GM19238 (cell line): ENCODE measurements around the gene MFAP5.
"Not testable (repeated sequence)": the region's sequence is repeated elsewhere in the genome, so short reads cannot be mapped to it uniquely, and the experiment has no call there.

Experiments used
- DNase-seq: peaks from one replicate; pipeline ENCODE4 v3.0.0; 2011; ENCODE audit warnings: low spot score; ENCODE audit not compliant: insufficient read length

The MFAP5 gene

GRCh38 chr12:8675591-8676036 is 13.0 kb upstream of the MFAP5 start:
- no peak for DNase-seq

GRCh38 chr12:8672381-8672780 is 9.8 kb upstream of the MFAP5 start:
- DNase-seq = no peak

DNA sequence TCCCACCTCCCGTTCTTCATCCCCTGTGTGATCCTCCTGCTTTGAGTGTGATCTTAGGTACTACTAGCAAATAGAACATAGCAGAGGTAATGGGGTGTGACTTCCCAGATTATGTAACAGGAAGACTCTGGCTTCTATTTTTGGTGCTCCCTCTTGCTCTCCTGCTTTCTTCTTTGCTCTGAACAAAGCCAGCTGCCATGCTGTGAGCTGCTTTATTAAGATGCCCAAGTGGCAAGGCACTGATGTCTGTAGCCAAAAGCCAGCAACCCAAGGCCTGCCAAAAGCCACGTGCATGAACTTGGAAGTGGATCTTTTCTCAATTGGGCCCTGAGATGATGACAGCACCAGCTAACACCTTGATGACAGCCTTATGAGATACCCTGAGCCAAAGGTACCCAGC is 5.8 kb upstream of the MFAP5 start:
- no peak for DNase-seq

DNA sequence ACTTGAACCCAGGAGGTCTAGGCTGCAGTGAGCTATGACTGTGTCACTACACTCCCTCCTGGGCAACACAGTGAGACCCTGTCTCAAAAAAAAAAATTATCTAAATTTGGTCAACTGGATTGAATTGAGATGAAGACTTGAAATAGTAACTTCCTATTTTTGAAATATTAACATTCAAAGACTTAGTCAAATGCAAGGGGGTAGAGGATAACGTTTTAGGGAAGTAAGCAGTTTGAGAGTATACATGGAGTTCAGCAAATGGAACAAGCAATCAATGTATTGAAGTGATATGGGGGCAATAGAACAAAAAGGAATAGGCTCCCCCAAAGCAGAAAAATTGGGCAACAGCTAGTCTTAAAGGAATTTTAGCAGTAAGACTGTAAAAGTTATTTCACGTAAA is 4.6 kb upstream of the MFAP5 start:
- DNase-seq = no peak

GRCh38 chr12:8665759-8666158 is 3.1 kb upstream of the MFAP5 start:
- DNase-seq = no peak

- DNase-seq = no peak
Observed at GRCh38 chr12:8664228-8664913, 1.7 kb upstream of the MFAP5 start.

DNA sequence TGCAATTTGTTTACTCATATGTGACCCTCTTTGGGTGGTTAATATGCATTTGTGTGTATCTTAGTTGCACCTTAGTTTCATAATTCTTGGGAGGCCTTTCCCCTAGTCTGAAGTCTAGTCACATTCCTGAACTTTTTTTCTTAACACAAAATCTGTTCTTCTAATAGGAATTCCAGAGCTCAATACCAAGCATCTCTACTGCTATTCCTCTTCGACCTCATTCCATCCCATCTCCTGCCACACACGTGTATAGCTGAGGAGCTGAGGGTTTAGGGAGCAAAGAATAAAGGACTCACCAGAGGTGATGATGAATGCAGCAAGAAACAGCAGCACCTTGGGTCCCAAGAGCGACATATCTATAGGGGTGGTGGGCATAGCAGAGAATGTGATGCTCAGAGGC is 875 bp downstream of the MFAP5 start:
- no peak for DNase-seq

- DNase-seq = no peak
Observed at GRCh38 chr12:8661016-8661415, 1.6 kb downstream of the MFAP5 start.

DNA sequence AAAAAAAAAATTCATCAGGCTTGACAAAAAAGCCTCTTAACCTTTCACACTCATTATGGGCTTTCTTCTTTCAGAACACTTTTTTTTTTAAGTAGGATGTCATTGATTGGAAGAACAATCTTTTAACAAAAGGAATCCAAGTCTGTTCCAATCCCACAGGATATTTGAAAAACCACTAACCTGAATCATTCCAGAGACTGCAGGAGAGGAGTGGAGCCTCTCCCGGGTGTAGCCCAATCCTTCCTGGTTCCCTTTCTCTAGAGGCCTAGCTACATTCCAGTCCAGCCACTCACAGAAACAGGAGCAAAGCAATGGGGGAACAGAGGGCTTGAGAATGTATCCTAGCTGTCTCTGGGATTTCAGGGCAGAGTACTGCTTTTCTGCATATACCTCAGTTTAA is 4.3 kb downstream of the MFAP5 start:
- no peak for DNase-seq

GRCh38 chr12:8655421-8655820 is 7.2 kb downstream of the MFAP5 start:
- DNase-seq = no peak

- DNase-seq = peak; percentile 60
Observed at GRCh38 chr12:8648576-8649205, 13.9 kb downstream of the MFAP5 start.

- no peak for DNase-seq
Observed at GRCh38 chr12:8647968-8648367, 14.7 kb downstream of the MFAP5 start.

DNA sequence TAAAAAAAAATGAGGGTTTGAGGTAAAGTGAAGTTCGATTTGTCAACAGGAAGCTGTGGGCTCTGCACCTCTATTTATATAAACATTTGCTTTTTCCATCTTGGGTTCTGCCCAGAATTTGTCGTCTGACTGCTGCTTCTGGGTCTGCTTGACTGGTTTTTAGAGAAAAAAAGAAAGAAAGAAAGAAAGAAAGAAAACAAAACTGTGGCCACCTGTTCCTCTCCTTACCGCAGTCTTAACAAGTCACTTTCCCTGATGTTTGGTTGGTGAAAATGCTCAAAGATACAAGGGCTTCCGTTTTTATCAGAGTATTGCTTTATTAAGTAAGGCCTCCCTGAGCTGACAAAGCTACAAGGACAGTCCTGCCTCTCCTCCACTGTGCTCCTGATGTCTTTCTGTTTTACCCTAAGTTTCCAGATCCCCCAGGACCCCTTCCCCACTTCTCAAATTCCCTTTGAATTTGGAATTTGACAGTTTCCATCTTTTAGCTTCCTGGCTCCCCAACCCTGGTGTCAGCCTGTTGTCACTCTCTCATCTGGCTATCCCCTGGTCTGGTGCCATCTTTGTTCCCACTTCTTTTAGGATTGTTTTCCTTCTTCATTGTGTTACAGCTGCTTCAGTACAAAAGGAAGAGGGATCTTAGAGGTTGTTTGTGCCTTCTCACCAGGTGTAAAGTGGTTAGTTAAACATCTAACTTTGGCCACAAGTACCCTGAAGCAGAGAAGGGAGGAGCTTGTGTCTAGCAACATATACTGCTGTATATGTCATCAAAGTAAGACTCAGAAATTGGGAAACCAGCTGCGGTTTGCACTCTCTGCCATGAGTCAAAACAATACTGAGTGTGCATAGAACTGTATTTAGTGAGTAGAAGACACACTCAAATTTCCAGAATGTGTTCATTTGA is 18.0 kb downstream of the MFAP5 start:
- no peak for DNase-seq

DNA sequence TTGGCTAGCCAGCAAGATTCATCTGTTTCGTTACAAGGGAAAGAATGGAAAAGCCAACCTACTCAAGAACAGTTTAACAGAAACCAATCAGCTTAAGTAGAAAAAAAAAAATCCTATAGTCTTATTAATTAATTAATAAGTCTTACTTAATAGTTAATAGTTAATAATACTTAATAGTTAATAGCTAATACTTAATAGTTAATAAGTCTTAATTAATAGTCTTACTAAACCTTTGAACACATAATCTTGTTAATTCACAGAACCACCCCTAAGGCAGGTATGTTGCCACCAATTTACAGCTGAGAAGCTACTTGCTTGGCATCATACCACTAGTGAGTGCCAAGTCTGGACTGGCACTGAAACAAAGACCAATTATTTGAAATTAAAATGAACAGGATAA is 19.9 kb downstream of the MFAP5 start:
- no peak for DNase-seq

- DNase-seq = no peak
Observed at GRCh38 chr12:8639936-8640335, 22.7 kb downstream of the MFAP5 start.

DNA sequence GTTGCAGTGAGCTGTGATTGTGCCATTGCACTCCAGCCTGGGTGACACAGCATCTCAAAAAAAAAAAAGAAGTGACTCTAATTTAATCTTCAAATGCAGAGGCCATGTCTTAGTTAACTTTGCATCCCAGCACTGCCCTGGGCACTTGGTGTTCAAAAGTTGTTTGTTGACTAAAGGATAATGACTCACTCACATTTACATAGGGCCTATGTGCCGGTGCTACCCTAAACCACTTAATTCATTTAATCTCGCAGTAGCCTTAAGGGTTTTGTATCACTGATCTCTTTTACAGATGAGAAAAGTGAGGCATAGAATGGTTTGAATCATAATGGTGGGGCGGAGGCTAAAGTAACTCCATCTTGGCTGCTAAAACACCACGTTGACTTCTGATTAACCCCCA is 23.7 kb downstream of the MFAP5 start:
- no peak for DNase-seq

- no peak for DNase-seq
Observed at GRCh38 chr12:8637666-8638065, 25.0 kb downstream of the MFAP5 start.

GRCh38 chr12:8637244-8637643 is 25.4 kb downstream of the MFAP5 start:
- DNase-seq = no peak

- no peak for DNase-seq
Observed at GRCh38 chr12:8636581-8636980, 26.0 kb downstream of the MFAP5 start.

DNA sequence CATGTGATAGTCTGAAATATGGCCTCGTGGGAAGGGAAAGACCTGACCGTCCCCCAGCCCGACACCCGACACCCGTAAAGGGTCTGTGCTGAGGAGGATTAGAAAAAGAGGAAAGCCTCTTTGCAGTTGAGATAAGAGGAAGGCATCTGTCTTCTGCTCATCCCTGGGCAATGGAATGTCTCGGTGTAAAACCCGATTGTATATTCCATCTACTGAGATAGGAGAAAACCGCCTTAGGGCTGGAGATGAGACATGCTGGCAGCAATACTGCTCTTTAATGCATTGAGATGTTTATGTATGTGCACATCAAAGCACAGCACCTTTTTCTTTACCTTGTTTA is 26.6 kb downstream of the MFAP5 start:
- not testable (repeated sequence) for DNase-seq

GRCh38 chr12:8635342-8636006 is 27.2 kb downstream of the MFAP5 start:
- not testable (repeated sequence) for DNase-seq

DNA sequence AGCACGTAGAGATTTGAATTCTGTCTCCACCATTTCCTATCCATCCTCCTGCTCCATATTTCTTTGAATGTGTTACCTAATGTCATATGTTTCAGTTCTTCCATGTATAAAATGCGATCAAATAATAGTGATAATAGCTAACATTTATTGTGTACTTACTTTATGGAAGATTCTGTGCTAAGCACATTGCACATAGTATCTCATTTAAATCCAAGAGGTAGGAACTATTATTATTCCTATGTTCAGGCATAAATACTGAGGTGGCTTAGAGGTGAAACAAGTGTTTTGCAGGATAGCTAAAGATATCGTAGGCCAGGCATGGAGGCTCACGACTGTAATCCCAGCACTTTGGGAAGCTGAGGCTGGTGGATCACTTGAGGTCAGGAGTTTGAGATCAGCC is 32.5 kb downstream of the MFAP5 start:
- no peak for DNase-seq
